ENCODE data around the gene JARID2. TPM values are rescaled to one million over a fixed set of nuclear protein-coding genes. Genes with fewer than 3 reads are reported as not detected.
A peak's percentile ranks its signal among the peaks of the same experiment; 100 is the strongest.

The JARID2 gene
- total and polyA plus RNA-seq, 2 of the 4 experiments (the other 2 are of a cell fraction) = 9.6 to 12.9 TPM

GRCh38 chr6:15536198-15536955, 290.5 kb downstream of the JARID2 start (continued):
- TF ChIP-seq CTCF (conservative IDR thresholded peaks at IDR 0.05; ENCODE audit: low read depth, low read length) = no peak
- no peak for TF ChIP-seq MAFK (IDR thresholded peaks at IDR 0.05; ENCODE audit: low read depth, low read length)

GRCh38 chr6:15538106-15538505, 292.2 kb downstream of the JARID2 start:
- H2AK9ac ChIP-seq (replicated peaks; ENCODE audit: low read depth, low read length, poor library complexity) = no peak overlapping the region
- H4K5ac ChIP-seq (ENCODE audit: low read depth, low read length) = peak overlapping the region; percentile 4; the same call in 1 of the 2 replicates
- no peak overlapping the region for H3K56ac ChIP-seq (ENCODE audit: extremely low read depth, insufficient read depth, low read length)
- H3K36me3 ChIP-seq (ENCODE audit: control insufficient read depth, insufficient read depth, low read length) = no peaks in the 10 kb centered on the region
- H3K4me3 ChIP-seq (ENCODE audit: insufficient read depth, low read depth, low read length) = no peak overlapping the region
- no peak overlapping the region for H2BK5ac ChIP-seq (ENCODE audit: low read depth, low read length, poor library complexity, severe bottlenecking)
- intact Hi-C loops (cut with micrococcal nuclease) (no loop called here), in situ Hi-C loops (cut with MboI; ENCODE audit: low sequenced_read_pairs) (no loop called here), dilution Hi-C loops (cut with HindIII; ENCODE audit: low sequenced_read_pairs, unreplicated experiment) (no loop called here)
- no peak overlapping the region for H3K27ac ChIP-seq (ENCODE audit: insufficient read depth, low read length)
- H3K9me3 ChIP-seq (ENCODE audit: control insufficient read depth, insufficient read depth, low read length) = no peaks in the 10 kb centered on the region
- H2BK120ac ChIP-seq (ENCODE audit: low read depth, low read length) = no peak overlapping the region
- H2AK5ac ChIP-seq (ENCODE audit: low read depth, low read length) = no peak overlapping the region
- WGBS, 2 experiments (ENCODE audit: extremely low coverage in 2 of 2, insufficient read length in 1 of 2) = 100% methylated on average over 1 of the region's 5 CpGs; no CpG with 5 or more reads in 1 of the 2 experiments
- DNase-seq (no peak), ATAC-seq (ENCODE audit: low read depth) (no peak; the same call in 1 of the 2 replicates)
- H3K23ac ChIP-seq (ENCODE audit: low read depth, low read length) = no peak overlapping the region
- TF ChIP-seq NFE2L2 (IDR thresholded peaks at IDR 0.05; ENCODE audit: low read depth, low read length) = no peak
- TF ChIP-seq MXI1 (IDR thresholded peaks at IDR 0.05; ENCODE audit: borderline replicate concordance, low read depth, low read length) = no peak
- TF ChIP-seq FOS (IDR thresholded peaks at IDR 0.05; ENCODE audit: low read depth, low read length) = no peak
- TF ChIP-seq RFX5 (IDR thresholded peaks at IDR 0.05; ENCODE audit: low read depth, low read length) = no peak
- no peak for TF ChIP-seq RAD21 (IDR thresholded peaks at IDR 0.05; ENCODE audit: low read length)
- no peak for TF ChIP-seq CHD1 (IDR thresholded peaks at IDR 0.05; ENCODE audit: low read depth, low read length)
- ChIA-PET CTCF (no interaction called here), POLR2A (ENCODE audit: unreplicated experiment) (no interaction called here)
- no peak overlapping the region for H3K4me2 ChIP-seq (ENCODE audit: low read depth, low read length)
- no peak overlapping the region; the same call in 1 of the 2 replicates for H3K18ac ChIP-seq (ENCODE audit: low read depth, low read length)
- H4K91ac ChIP-seq (ENCODE audit: insufficient read depth, low read depth, low read length) = no peak overlapping the region
- H2BK15ac ChIP-seq (ENCODE audit: low read depth, low read length) = no peak overlapping the region
- no peak overlapping the region for H2BK20ac ChIP-seq (ENCODE audit: low read depth, low read length)
- H3K9ac ChIP-seq (ENCODE audit: low read depth, low read length) = no peak overlapping the region
- H3K79me1 ChIP-seq (ENCODE audit: low read depth in 1 of 2, low read length in 2 of 2) = peaks cover 12 to 15% of the 10 kb centered on the region in 2 experiments; a peak in 3 of 4 replicates
- H4K20me1 ChIP-seq (ENCODE audit: insufficient read depth, low read length) = peaks cover 14% of the 10 kb centered on the region; the same call in 1 of the 2 replicates
- no peak overlapping the region for H4K8ac ChIP-seq (ENCODE audit: low read depth in 2 of 2, low read length in 2 of 2)
- no peaks in the 10 kb centered on the region for H3K27me3 ChIP-seq (ENCODE audit: control insufficient read depth, insufficient read depth, low read length)
- no TSS peak for BruUV-seq (replicated peaks)
- H3K4me1 ChIP-seq (ENCODE audit: control insufficient read depth, insufficient read depth, low read length) = peaks cover 13% of the 10 kb centered on the region
- peaks cover 12% of the 10 kb centered on the region for H3K9me1 ChIP-seq (ENCODE audit: insufficient read depth, low read length)
- peak overlapping the region; percentile 48; the same call in 1 of the 2 replicates for H3K4ac ChIP-seq (ENCODE audit: low read depth, low read length)
- H2AFZ ChIP-seq (replicated peaks; ENCODE audit: low read length, poor library complexity) = no peak overlapping the region
- peak overlapping the region; percentile 65; the same call in 1 of the 2 replicates for H3K14ac ChIP-seq (replicated peaks; ENCODE audit: low read depth, low read length)
